ENCODE measurements around the gene ISYNA1.
A peak's percentile ranks its signal among the peaks of the same experiment; 100 is the strongest.

Gene ISYNA1

GRCh38 chr19:18466354-18466753 lies 28.4 kb upstream of the ISYNA1 start:
- no peak for DNase-seq

- DNase-seq = no peak
Observed at GRCh38 chr19:18465964-18466339, 28.0 kb upstream of the ISYNA1 start.

- no peak for DNase-seq
Observed at GRCh38 chr19:18465214-18465963, 27.5 kb upstream of the ISYNA1 start.

GRCh38 chr19:18464646-18465045 lies 26.7 kb upstream of the ISYNA1 start:
- DNase-seq = no peak

GRCh38 chr19:18461471-18461870 lies 23.5 kb upstream of the ISYNA1 start:
- no peak for DNase-seq

GRCh38 chr19:18460900-18461299 lies 23.0 kb upstream of the ISYNA1 start:
- DNase-seq = no peak

- no peak for DNase-seq
Observed at GRCh38 chr19:18457483-18458331, 19.8 kb upstream of the ISYNA1 start.

- DNase-seq = no peak
Observed at GRCh38 chr19:18456974-18457373, 19.0 kb upstream of the ISYNA1 start.

GRCh38 chr19:18456279-18456678 lies 18.3 kb upstream of the ISYNA1 start:
- no peak for DNase-seq

GRCh38 chr19:18453269-18454024 lies 15.5 kb upstream of the ISYNA1 start:
- no peak for DNase-seq

GRCh38 chr19:18452386-18452785 lies 14.5 kb upstream of the ISYNA1 start:
- DNase-seq = no peak

GRCh38 chr19:18450931-18451836 lies 13.3 kb upstream of the ISYNA1 start:
- DNase-seq = peak; percentile 89

- no peak for DNase-seq
Observed at GRCh38 chr19:18450021-18450930, 12.3 kb upstream of the ISYNA1 start.

GRCh38 chr19:18449552-18449951 lies 11.6 kb upstream of the ISYNA1 start:
- no peak for DNase-seq

GRCh38 chr19:18446811-18447359 lies 9.0 kb upstream of the ISYNA1 start:
- DNase-seq = no peak

GRCh38 chr19:18446145-18446810 lies 8.3 kb upstream of the ISYNA1 start:
- no peak for DNase-seq

- no peak for DNase-seq
Observed at GRCh38 chr19:18445262-18445948, 7.5 kb upstream of the ISYNA1 start.

GRCh38 chr19:18444513-18444912 lies 6.6 kb upstream of the ISYNA1 start:
- DNase-seq = no peak

GRCh38 chr19:18443831-18444230 lies 5.9 kb upstream of the ISYNA1 start:
- DNase-seq = no peak

GRCh38 chr19:18443406-18443805 lies 5.5 kb upstream of the ISYNA1 start:
- no peak for DNase-seq

Measured in CD4-positive, alpha-beta T cell treated with Interleukin-12 subunit alpha and Interleukin-12 subunit beta, for 1 hour (primary cell).